Liver (tissue), 9 donors: ENCODE measurements around the gene NABP2. TPM values are rescaled to one million over a fixed set of nuclear protein-coding genes. Genes with fewer than 3 reads are reported as not detected.

ENCODE experiments used
- DNase-seq: peaks from one replicate; pipeline ENCODE4 v3.0.0-alpha.2; 2017; ENCODE audit warnings: low spot score
- H3K27ac ChIP-seq, 2 donors: one replicate each; pipeline ENCODE4 v1.7.0; 2013; ENCODE audit warnings: inconsistent platforms in 2 of 2, low read length in 2 of 2, control low read depth in 1 of 2, low read depth in 1 of 2, mild to moderate bottlenecking in 1 of 2
- H3K27me3 ChIP-seq, 4 donors: one replicate each; pipeline versions ENCODE4 v1.6.1 to v1.7.0; 2013; ENCODE audit warnings: low read length in 3 of 4, inconsistent platforms in 1 of 4, mild to moderate bottlenecking in 1 of 4, moderate library complexity in 1 of 4; ENCODE audit not compliant: control insufficient read depth in 4 of 4, insufficient read depth in 4 of 4
- H3K36me3 ChIP-seq, 4 donors: one replicate each; pipeline versions ENCODE4 v1.6.1 to v1.7.0; 2013; ENCODE audit warnings: low read length in 3 of 4, mild to moderate bottlenecking in 3 of 4, low read depth in 1 of 4, moderate library complexity in 1 of 4; ENCODE audit not compliant: control insufficient read depth in 4 of 4, insufficient read depth in 3 of 4
- H3K4me1 ChIP-seq, 4 donors: one replicate each; pipeline versions ENCODE4 v1.6.1 to v1.7.0; 2013; ENCODE audit warnings: low read length in 3 of 4, mild to moderate bottlenecking in 3 of 4, moderate library complexity in 1 of 4; ENCODE audit not compliant: control insufficient read depth in 4 of 4, insufficient read depth in 4 of 4
- H3K4me3 ChIP-seq, 3 donors: one replicate each; pipeline versions ENCODE4 v1.6.1 to v1.7.0; 2013; ENCODE audit warnings: low read length in 3 of 3, control low read depth in 1 of 3, low read depth in 1 of 3, mild to moderate bottlenecking in 1 of 3
- H3K9ac ChIP-seq, 2 donors: one replicate each; pipeline ENCODE4 v1.7.0; 2013; ENCODE audit warnings: low read length in 2 of 2, mild to moderate bottlenecking in 2 of 2, moderate library complexity in 2 of 2, control low read depth in 1 of 2, low read depth in 1 of 2
- H3K9me3 ChIP-seq, 4 donors: one replicate each; pipeline versions ENCODE4 v1.6.1 to v1.7.0; 2013; ENCODE audit warnings: low read length in 3 of 4; ENCODE audit not compliant: control insufficient read depth in 4 of 4
- EGR1 ChIP-seq, 2 donors: IDR thresholded peaks; 2 replicates each; pipeline ENCODE4 v1.6.1; 2016 to 2018; ENCODE audit warnings: antibody characterized with exemption in 2 of 2, low read depth in 2 of 2
- FOXA1 ChIP-seq: IDR thresholded peaks from 2 replicates; pipeline ENCODE4 v1.6.1; 2016; ENCODE audit warnings: antibody characterized with exemption
- FOXA2 ChIP-seq: IDR thresholded peaks from 2 replicates; pipeline ENCODE4 v1.6.1; 2016; ENCODE audit warnings: antibody characterized with exemption
- GABPA ChIP-seq, 2 donors: IDR thresholded peaks in 1 of 2; conservative IDR thresholded peaks in 1 of 2; 2 replicates each; pipeline ENCODE4 v1.6.1; 2016; ENCODE audit warnings: antibody characterized with exemption in 2 of 2, mild to moderate bottlenecking in 1 of 2, moderate library complexity in 1 of 2
- HNF4G ChIP-seq: IDR thresholded peaks from 2 replicates; pipeline ENCODE4 v1.6.1; 2016; ENCODE audit warnings: antibody characterized with exemption
- JUND ChIP-seq, 2 donors: IDR thresholded peaks; 2 replicates each; pipeline ENCODE4 v1.6.1; 2016; ENCODE audit warnings: antibody characterized with exemption in 2 of 2
- NR2F2 ChIP-seq: IDR thresholded peaks from 2 replicates; pipeline ENCODE4 v1.6.1; 2016; ENCODE audit warnings: antibody characterized with exemption
- RAD21 ChIP-seq, 2 donors: IDR thresholded peaks; 2 replicates each; pipeline ENCODE4 v1.6.1; 2016; ENCODE audit warnings: antibody characterized with exemption in 2 of 2, mild to moderate bottlenecking in 2 of 2
- RXRA ChIP-seq, 2 donors: IDR thresholded peaks; 2 replicates each; pipeline ENCODE4 v1.6.1; 2017 to 2018; ENCODE audit warnings: antibody characterized with exemption in 2 of 2, mild to moderate bottlenecking in 1 of 2
- SP1 ChIP-seq: IDR thresholded peaks from 2 replicates; pipeline ENCODE4 v1.6.1; 2018; ENCODE audit warnings: antibody characterized with exemption, mild to moderate bottlenecking
- TAF1 ChIP-seq: conservative IDR thresholded peaks from 2 replicates; pipeline ENCODE4 v1.6.1; 2016; ENCODE audit warnings: antibody characterized with exemption, mild to moderate bottlenecking
- YY1 ChIP-seq: IDR thresholded peaks from 2 replicates; pipeline ENCODE4 v1.6.1; 2016; ENCODE audit warnings: antibody characterized with exemption, mild to moderate bottlenecking
- WGBS: extraction: QIAGEN DNeasy Blood & Tissue Kit; methylation state at CpG from one replicate; pipeline ENCODE4 v1.1.7; 2013; 5-methylcytosine and 5-hydroxymethylcytosine counted together
- polyA plus RNA-seq, 2 donors: library from polyadenylated mRNA; stranded (reverse) in 1 of 2; unstranded in 1 of 2; fragments of 200-250 nt in 1 of 2; fragments of >200 nt in 1 of 2; fragmentation: Nextera tagmentation in 1 of 2; extraction: Ambion mirVana in 1 of 2; gene quantifications; one replicate each; pipeline versions ENCODE4 v1.2.1 to v1.2.3, GENCODE V29; 2013 to 2015
- total RNA-seq, 2 donors: library from RNA; depleted of rRNA; stranded (reverse); fragments of >200 nt; gene quantifications; one replicate each; pipeline ENCODE4 v1.2.3, GENCODE V29; 2014
- TF ChIP-seq, protein P1 (sequence below): IDR thresholded peaks from 2 replicates; pipeline ENCODE4 v1.6.1; 2016; ENCODE audit warnings: antibody characterized with exemption, mild to moderate bottlenecking
- TF ChIP-seq, protein P2 (sequence below): IDR thresholded peaks from 2 replicates; pipeline ENCODE4 v1.6.1; 2016; ENCODE audit warnings: antibody characterized with exemption
- TF ChIP-seq, protein P3 (sequence below): IDR thresholded peaks from 2 replicates; pipeline ENCODE4 v1.6.1; 2016; ENCODE audit warnings: antibody characterized with exemption
- TF ChIP-seq, protein P4 (sequence below): fragments of 150-350 bp; IDR thresholded peaks from 2 replicates; pipeline ENCODE4 v1.5.1; 2017; ENCODE audit warnings: improper control_type of control experiment, low read depth, low read length; ENCODE audit not compliant: missing input control
- TF ChIP-seq, protein P5 (sequence below): IDR thresholded peaks from 2 replicates; pipeline ENCODE4 v1.6.1; 2016; ENCODE audit warnings: antibody characterized with exemption
- donor health status: healthy.
- donor health status: healthy.
- donor health status: healthy.
- donor health status: healthy.
- donor health status: healthy.

NABP2 gene
- total and polyA plus RNA-seq, 4 donors, result 10.8 to 14.5 (median 12.6) TPM

DNA sequence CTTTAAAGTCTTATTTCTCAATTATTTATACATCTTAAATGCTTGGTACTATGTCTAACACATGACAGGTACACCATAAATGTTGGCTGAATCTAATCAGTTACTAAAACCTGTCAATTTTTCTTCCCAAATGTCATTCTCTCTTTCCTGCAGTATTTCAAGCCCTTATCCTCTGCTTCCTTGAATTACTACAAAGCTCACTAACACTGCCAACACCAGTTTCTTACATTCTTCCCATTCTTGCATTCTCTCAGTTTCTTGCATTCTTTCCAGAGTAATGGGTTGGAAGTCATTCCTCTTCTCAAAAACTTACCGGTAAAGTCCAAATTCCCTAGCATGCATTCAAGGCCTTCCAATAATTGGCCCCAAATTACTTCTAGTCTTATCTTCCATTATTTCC, 25.3 kb upstream of the NABP2 start:
- Histone ChIP-seq H3K9me3 (no peaks in the 10 kb centered on the region), H3K27me3 (no peaks in the 10 kb centered on the region), H3K27ac (no peak overlapping the region), H3K4me3 (no peak overlapping the region), H3K9ac (no peak overlapping the region), H3K4me1 (peaks cover 0 to 7% (median 0%) of the 10 kb centered on the region in 4 donors), H3K36me3 (no peaks in the 10 kb centered on the region)
- DNase-seq, result no peak
- TF ChIP-seq FOXA2, result no peak
- TF ChIP-seq HNF4G, result no peak
- TF ChIP-seq EGR1 (IDR thresholded peaks at IDR 0.05; ENCODE audit: low read depth in 2 of 2), result no peak
- TF ChIP-seq RAD21 (IDR thresholded peaks at IDR 0.05), result no peak
- TF ChIP-seq, protein P1, sequence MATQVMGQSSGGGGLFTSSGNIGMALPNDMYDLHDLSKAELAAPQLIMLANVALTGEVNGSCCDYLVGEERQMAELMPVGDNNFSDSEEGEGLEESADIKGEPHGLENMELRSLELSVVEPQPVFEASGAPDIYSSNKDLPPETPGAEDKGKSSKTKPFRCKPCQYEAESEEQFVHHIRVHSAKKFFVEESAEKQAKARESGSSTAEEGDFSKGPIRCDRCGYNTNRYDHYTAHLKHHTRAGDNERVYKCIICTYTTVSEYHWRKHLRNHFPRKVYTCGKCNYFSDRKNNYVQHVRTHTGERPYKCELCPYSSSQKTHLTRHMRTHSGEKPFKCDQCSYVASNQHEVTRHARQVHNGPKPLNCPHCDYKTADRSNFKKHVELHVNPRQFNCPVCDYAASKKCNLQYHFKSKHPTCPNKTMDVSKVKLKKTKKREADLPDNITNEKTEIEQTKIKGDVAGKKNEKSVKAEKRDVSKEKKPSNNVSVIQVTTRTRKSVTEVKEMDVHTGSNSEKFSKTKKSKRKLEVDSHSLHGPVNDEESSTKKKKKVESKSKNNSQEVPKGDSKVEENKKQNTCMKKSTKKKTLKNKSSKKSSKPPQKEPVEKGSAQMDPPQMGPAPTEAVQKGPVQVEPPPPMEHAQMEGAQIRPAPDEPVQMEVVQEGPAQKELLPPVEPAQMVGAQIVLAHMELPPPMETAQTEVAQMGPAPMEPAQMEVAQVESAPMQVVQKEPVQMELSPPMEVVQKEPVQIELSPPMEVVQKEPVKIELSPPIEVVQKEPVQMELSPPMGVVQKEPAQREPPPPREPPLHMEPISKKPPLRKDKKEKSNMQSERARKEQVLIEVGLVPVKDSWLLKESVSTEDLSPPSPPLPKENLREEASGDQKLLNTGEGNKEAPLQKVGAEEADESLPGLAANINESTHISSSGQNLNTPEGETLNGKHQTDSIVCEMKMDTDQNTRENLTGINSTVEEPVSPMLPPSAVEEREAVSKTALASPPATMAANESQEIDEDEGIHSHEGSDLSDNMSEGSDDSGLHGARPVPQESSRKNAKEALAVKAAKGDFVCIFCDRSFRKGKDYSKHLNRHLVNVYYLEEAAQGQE, result no peak
- TF ChIP-seq TAF1, result no peak
- TF ChIP-seq, protein P2, sequence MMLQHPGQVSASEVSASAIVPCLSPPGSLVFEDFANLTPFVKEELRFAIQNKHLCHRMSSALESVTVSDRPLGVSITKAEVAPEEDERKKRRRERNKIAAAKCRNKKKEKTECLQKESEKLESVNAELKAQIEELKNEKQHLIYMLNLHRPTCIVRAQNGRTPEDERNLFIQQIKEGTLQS, result no peak
- TF ChIP-seq, protein P3, sequence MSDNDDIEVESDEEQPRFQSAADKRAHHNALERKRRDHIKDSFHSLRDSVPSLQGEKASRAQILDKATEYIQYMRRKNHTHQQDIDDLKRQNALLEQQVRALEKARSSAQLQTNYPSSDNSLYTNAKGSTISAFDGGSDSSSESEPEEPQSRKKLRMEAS, result no peak
- no peak for TF ChIP-seq FOXA1
- no peak for TF ChIP-seq YY1
- TF ChIP-seq NR2F2, result no peak
- TF ChIP-seq, protein P4, sequence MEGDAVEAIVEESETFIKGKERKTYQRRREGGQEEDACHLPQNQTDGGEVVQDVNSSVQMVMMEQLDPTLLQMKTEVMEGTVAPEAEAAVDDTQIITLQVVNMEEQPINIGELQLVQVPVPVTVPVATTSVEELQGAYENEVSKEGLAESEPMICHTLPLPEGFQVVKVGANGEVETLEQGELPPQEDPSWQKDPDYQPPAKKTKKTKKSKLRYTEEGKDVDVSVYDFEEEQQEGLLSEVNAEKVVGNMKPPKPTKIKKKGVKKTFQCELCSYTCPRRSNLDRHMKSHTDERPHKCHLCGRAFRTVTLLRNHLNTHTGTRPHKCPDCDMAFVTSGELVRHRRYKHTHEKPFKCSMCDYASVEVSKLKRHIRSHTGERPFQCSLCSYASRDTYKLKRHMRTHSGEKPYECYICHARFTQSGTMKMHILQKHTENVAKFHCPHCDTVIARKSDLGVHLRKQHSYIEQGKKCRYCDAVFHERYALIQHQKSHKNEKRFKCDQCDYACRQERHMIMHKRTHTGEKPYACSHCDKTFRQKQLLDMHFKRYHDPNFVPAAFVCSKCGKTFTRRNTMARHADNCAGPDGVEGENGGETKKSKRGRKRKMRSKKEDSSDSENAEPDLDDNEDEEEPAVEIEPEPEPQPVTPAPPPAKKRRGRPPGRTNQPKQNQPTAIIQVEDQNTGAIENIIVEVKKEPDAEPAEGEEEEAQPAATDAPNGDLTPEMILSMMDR, result no peak
- TF ChIP-seq, protein P5, sequence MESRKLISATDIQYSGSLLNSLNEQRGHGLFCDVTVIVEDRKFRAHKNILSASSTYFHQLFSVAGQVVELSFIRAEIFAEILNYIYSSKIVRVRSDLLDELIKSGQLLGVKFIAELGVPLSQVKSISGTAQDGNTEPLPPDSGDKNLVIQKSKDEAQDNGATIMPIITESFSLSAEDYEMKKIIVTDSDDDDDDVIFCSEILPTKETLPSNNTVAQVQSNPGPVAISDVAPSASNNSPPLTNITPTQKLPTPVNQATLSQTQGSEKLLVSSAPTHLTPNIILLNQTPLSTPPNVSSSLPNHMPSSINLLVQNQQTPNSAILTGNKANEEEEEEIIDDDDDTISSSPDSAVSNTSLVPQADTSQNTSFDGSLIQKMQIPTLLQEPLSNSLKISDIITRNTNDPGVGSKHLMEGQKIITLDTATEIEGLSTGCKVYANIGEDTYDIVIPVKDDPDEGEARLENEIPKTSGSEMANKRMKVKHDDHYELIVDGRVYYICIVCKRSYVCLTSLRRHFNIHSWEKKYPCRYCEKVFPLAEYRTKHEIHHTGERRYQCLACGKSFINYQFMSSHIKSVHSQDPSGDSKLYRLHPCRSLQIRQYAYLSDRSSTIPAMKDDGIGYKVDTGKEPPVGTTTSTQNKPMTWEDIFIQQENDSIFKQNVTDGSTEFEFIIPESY, result no peak
- no peak for TF ChIP-seq RXRA (IDR thresholded peaks at IDR 0.05)
- TF ChIP-seq GABPA (IDR thresholded peaks at IDR 0.05 in 1 of 2, conservative IDR thresholded peaks at IDR 0.05 in 1 of 2), result no peak
- TF ChIP-seq JUND (IDR thresholded peaks at IDR 0.05), result no peak
- no peak for TF ChIP-seq SP1
- 75% methylated on average over 1 of the region's 1 CpG for WGBS
